Inferior parietal cortex (tissue), 1 donor: ENCODE measurements around the gene CNR2.
"Not testable (repeated sequence)": the region's sequence is repeated elsewhere in the genome, so short reads cannot be mapped to it uniquely, and the experiment has no call there.

Experiments used
- DNase-seq: peaks from one replicate; pipeline ENCODE4 v3.0.0-alpha.2; 2016; ENCODE audit errors: extremely low spot score

The CNR2 gene

DNA sequence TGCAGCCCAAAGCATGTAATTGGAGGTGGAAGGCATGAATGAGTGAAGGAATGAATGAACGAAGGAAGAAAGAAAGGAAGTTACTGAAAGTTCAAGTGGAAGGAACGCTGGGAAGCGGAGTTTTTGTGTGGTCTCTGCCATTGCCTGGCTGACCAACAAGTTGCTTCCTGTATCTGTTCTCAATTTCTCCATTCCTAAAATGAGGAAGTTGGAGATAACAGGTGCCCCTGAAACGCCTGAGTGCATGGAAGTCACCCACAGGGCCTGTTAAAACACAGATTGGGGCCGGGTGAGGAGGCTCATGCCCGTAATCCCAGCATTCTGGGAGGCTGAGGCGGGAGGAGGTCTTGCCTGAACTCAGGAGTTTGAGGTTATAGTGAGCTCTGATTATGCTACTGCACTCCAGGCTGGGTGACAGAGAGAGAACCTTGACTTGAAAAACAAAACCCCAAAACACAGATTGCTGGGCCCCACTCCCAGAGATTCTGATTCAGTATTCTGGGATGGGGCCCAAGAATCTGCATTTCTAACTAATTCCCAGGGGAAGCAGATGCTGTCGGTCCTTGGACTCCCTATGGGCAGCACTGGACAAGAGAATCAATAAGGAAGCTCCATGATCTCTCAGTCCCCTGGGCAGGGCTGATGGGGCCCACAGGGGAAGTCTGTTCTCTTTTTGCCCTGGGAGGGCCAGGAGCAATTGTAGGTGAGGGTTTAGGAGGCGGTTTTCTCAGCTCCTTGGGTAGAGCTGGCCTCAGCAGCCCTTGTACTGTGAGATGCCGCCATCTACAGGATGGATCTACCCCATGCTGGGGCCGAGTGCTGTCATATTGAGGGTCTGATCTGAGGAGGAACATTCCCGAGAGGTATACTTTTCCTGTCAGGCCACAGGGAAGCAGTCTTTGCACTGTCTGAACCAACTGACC, 3.3 kb upstream of the CNR2 start:
- peak; percentile 46 for DNase-seq

DNA sequence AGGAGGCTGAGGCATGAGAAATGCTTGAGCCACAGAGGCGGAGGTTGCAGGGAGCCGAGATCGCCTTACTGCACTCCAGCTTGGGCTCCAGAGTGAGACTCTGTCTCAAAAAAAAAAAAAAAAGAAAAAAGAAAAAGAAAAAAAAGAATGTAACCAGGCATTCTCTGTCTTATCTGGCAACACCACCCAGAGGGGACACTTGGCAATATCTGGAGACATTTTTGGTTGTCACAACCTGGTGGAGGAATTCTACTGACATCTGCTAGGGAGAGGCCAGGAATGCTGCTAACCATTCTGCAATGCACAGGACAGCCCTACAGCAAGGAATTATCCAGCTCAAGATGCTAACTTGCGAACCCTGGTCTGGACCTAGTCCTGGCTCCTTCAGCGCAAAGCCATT, 2.3 kb upstream of the CNR2 start:
- DNase-seq = no peak

DNA sequence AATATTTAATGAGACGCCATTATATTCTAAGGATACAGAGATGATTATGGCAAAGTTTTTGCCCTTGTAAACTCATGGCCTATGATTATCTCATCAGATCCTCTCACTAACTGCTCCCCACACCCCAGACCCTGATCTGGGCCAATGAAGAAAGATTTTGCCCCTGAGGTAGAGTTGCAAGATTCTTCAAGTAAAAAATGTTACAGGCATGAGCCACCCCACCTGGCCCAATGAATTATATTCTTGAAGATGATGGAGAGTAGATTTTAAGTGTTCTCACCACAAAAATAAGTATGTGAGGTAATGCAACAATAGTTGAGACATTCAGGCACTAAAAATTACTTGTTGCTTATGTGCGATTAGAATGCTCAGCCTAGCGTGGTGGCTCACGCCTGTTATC, 1.8 kb upstream of the CNR2 start:
- DNase-seq = no peak

DNA sequence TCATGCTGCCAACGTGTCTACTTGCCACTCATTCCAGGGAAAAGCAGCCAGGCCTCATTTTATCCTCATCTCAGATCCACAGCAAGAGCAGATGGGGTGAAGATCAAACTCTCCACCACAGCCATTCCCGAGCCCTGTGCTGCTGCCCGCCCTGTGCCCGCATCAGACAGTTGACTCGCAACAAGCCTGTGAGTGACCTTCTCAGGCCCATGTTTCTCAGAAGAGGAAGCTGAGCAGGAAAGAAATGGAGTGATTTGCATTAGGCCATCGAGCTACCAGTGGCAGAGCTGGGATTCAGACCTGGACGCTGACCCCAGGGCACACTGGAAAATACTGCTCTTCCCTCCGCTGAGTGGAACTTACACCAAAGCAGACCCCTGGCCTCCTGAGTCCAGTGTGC, 1.2 kb downstream of the CNR2 start:
- no peak for DNase-seq

DNA sequence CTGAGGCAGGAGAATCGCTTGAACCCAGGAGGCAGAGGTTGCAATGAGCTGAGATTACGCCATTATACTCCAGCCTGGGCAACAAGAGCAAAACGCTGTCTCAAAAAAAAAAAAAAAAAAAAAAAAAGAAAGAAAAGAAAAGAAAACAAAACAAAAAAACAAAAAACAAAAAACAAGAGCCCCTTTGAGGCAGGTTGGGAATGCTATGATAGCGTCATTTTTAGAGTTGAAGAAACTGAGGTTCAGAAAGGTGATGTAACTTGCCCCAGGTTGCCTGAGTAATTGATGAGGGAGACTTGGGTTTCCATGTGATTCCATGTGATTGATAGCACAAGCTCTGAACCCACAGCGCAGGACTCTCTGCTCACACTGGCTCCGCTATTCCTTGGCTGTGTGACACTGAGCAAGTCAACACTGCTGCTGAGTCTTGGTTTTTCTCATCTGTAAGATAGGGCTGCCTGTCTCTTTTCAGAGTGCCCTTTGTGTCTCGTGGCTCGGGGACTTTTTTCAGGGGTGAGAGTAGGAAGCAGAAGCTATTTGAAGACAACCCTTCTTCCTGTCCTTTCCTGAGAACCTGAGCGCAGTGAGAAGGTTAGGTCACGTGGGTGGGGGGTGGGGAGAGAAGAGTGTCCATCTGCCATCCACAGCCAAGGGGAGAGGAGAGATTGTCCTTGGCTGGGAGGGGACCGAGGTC, 2.5 kb downstream of the CNR2 start:
- DNase-seq = no peak

DNA sequence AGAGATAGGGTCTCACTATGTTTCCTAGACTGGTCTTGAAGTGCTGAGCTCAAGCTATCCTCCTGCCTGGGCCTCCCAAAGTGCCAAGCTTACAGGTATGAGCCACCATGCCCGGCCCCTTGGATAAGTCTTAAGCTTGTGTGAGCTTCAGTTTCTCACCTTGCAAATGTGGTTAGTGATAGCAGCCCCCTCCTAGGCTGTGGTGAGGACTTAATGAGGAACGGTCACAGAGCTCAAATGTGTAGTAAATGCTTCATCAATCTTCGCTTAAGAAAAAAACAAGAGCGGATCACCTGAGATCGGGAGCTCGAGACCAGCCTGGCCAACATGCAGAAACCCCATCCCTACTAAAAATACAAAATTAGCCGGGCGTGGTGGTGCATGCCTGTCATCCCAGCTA, 3.0 kb downstream of the CNR2 start:
- DNase-seq = no peak

DNA sequence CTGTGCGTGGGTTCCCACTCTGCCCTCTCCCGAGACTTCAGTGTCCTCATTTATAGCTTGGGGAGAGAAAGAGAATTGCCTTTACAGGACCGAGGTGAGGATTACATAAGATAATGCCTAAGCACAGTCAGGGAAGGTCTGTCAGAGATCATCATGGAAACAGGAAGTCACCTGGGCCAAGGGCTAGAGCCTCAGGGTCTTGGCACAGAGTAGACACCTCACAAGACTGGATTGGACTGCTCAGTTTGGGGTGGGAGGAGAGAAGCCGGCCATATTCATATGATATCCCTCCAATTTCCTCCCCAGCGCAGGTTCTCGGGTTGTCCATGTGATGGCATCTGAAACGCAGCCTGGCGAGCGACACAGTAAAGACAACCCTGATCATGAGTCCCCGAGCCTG, 3.8 kb downstream of the CNR2 start:
- DNase-seq = no peak

DNA sequence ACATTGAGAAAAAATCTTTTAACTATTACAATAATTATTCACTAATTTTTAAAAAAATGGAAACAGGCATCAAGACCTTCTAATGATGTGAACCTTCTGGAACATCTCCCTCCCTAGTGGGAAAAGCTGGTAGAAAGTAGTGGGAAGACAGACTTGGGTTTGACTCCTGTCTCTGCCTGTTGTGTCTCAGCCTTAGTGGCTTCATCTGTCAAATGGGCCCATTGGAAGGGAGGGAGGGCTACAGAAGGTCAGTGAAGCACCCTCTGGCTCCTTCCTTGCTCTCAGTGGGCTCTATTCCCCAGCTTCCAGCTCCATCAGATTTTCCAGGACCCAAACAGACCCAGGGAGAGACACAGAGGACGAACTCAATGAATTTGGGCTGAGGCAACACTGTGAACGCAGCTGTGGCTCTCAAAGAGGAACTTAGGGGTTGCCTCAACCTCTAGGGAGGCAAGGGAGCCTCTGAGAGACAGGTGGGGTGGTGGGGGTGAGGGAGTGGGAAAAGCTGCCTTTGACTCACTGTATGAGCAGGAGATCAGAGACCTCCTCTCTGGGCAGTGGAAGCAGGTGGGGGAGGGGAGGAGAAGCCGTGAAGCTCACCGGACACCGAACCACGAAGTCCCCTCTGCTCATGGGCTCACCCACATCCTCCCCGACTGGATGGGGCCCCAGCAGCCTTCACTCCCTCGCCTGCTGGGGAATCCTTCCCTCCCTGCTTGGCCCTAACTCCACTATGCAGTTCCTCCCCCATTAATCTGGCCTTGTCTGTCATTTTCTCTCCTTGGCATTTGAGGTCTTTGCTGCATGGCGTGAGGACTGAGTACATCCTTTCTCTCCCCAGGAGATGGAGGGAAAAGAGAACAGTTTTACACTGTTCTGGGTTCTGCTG, 4.5 kb downstream of the CNR2 start:
- DNase-seq = no peak

DNA sequence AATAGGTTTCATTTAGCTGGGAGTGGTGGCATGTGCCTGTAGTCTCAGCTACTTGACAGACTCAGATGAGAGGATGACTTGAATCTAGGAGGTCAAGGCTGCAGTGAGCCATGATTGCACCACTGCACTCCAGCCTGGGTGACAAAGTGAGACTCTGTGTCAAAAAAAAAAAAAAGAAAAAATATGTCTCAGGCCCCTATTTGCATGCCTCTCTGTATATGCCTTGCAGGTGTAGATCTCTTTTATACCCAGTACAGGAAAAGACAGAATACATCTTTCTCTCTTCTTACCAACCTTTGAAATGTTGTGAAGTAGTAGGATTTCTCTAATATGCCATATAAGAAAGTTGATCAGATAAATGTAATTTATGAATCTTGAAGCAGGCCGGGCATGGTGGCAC, 6.4 kb downstream of the CNR2 start:
- no peak for DNase-seq

DNA sequence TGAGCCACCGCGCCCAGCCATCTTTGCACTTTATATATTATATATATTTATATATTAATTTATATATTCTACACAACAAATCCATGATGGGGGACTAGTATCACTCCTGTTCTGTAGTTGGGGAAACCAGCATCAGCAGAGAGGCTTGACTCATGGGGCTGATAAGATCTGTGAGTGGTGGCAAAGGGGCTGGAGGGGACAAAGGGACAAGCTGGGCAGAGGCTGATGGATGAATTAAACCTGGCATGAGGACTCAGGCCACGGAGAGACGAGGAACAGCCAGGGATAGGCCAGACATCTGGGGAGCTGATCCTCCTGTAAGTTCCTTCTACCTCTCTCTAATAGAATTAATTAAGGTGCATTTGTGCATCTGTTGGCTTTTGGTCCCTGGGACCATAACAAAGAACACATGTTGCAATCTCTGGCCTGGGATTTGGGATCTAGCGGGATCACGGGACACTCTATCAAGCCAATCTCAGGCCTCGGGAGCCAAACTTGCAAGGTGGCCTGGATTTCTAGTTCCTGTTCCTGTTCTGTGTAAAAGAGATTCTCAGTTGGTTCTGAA, 7.6 kb downstream of the CNR2 start:
- DNase-seq = no peak

DNA sequence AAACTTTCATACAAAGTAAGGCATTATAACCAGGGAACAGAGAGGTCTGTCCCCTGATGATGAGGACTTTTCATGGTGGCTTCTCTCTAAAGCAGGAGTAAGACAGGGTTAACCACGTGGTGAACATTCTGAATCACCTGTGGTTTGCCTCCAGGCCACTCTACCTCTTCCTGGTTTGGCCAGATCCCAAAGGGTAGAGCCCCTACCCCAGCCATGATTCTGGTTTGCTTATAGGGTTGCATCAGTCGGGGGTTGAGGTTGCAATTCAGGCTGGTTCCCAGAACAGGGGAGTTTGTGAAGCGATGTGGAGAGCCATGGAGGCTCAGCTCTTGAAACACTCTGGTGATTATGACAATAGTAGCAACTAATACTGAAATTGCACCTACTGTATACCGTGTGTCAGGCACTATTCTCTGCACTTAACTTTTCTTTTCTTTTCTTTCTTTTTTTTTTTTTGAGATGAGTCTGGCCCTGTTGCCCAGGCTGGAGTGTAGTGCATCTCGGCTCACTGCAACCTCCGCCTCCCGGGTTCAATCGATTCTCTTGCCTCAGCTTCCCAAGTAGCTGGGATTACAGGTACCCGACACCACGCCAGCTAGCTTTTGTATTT, 8.3 kb downstream of the CNR2 start:
- no peak for DNase-seq

DNA sequence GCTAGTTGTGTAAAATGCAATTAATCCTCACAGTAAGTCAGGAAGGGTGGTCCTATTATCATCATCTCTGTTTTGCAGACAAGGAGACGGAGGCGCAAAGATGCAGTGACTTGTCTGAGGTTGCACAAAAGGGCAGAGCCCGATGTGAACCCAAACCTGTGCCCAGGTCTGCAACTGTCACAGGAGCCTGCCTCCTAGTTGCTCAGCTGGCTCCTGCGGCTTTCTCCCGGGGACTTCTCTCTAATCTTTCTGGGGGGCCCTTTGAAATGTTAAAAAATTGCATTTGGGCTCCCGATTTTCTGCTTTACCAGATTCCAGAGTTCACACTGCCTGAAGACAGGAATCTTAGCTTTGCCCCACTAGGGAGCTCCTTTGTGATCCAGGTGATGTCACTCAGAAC, 9.4 kb downstream of the CNR2 start:
- no peak for DNase-seq

DNA sequence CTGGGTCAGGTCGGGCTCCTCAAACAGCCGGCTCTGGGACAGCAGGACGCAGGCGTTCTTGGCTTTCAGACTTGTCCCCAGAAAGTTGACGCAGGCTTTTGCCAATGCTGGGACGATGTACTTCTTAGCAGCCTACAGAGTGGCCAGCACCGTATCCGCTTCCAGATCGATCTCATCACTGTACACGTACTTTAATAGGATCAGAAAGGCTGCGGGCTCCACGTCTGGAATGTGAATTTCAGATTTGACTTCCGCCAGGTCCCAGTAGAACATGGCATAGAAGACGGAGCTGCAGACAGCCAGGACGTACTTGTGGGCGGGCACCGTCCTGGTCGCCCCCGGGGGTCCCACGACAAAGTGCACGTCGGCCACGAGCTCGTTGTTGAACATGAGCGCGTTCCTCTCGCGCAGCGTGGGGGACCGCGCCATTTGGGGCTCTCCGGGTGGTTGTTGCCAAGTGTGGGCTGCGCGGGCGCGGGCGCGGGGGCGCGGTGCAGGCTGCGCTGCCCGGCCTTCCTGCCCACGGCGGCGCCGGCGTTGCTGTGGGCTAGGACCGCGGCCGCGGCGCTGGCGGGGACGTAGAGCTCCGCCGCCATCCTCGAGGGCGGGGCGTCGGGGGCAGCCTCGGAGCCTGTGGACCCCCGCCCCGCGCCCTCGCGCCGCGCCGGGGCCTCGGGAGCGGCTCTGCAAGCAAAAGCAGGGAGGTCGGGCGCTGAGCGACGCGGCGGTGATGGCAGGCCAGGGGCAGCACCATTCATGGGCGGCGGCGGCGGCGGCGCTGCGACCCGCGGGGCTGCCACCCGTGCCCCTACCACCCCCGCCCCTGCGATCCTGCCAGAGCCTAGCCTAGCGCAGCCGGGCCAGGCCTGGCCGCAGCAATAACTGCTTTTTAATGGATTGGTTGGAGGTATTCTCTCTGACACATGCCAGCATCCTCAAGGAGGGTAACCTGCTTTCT, 10.6 kb downstream of the CNR2 start:
- no peak for DNase-seq

DNA sequence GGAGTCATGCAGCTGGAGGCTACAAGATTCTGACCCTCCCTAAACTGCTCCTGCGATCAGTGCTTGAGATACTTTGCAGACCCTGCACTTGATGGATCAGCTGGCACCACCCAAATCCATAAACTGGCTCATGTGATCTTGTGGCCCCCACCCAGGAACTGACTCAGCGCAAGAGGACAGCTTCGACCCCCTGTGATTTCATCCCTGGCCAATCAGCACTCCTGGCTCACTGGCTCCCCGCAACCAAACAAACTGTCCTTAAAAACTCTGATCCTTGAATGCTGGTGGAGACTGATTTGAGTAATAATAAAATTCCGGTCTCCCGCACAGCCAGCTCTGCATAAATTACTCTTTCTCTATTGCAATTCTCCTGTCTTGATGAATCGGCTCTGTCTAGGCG, 13.1 kb downstream of the CNR2 start:
- DNase-seq = not testable (repeated sequence)

DNA sequence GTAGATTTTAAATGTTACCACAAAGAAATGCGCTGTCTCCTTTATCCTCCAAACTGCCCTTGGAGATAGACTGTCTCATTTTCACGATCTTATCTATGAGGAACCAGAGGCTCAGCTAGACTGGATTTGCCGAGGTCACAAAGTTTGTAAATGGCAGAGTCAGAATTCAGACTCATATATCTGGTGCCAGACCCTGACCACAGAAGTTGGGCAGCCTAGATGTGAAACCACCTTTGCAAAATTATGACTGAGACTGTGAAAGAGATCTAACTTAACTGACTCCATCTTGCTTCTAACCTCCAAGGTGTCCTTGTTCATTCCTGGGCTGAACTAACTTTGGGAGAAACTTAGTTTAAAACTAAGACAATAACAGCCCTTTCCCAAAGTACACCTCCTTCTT, 14.1 kb downstream of the CNR2 start:
- DNase-seq = no peak

DNA sequence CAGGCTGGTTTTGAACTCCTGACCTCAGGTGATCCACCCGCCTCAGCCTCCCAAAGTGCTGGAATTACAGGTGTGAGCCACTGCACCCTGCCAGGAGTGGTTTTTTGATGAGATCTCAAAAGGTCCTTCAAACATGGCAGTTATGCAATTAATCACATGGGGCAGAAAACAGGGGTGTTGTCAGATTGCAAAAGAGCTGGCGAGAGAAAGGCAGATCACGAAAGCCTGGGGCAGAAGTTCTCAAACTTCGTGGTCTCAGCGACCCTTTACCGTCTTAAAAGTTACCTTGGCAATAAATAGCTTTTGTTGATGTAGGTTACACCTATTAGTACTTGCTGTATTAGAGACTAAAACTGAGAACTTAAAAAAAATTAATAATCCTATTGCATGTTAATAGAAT, 16.1 kb downstream of the CNR2 start:
- DNase-seq = no peak

DNA sequence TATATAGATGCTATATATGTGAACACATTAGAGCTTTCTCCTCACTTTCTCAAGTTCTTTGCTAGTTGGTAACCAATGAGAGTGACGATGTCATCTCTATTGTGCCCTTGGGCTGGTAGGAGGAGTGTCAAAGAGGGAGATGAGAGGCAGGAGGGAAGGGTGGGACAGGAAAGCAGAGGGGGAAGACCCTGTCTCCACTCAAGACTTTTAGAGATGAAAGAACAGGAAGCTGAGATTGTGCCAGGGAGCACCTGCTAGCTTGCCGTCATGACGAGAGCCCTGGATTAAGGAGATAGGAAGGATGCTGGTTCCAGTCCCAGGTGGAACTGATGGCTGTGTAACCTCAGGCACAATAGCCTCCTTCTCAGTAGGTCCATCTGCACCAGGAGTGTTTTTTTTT, 16.7 kb downstream of the CNR2 start:
- DNase-seq = no peak

DNA sequence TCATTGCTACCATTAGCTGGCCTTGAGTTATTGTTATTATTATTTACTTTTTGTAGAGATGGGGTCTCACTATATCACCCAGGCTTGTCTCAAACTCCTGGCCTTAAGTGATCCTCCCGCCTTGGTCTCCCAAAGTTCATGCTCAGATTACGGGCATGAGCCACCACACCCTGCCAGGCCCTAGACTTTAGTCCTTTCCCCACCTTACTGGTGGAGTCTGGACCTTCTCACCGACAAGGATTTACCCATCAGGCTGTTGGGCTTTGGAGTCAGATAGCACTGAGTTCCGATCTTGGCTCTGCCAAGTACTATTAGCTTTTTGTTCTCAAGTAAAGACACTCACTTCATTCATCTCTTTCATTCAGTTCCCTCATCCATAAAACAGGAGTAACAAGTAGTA, 17.2 kb downstream of the CNR2 start:
- no peak for DNase-seq

DNA sequence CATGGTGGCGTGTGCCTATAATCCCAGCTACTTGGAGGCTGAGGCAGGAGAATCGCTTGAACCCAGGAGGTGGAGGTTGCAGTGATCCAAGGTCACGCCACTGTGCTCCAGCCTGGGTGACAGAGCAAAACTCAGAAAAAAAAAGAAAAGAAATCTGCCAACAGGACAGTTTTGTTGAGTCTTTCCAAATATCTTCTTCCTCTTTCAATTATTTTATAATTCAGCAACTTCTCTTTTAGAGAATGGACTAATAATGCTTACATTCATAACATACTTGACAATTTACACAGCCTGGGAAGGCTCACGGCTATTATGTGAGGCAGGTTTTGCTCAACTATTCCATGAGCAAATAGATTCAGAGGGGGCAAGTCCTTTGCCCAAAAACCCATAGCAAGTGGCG, 18.1 kb downstream of the CNR2 start:
- no peak for DNase-seq

DNA sequence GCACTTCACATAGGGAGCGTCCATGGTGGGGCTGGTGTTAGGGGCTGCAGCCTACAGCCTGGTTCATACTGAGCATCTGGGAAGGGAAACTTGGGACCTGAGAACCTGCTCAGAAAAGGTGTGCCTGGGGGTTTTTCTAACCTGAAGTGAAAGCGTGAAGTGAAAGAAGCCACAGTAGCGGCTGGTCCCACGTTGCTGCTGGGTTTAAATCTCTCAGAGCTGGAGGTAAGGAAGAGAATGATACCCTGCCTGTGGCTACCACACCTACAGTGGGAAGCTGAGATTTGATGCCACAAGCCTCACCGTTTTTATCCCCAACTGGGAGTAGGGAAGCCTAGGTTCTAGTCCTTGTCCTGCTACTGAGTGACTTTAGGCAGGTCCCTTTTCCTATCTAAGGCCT, 24.1 kb downstream of the CNR2 start:
- DNase-seq = no peak
